H1 (cell line): ENCODE data around the gene TUBB1.

Experiments
- CHD2 ChIP-seq: IDR thresholded peaks from 2 replicates; pipeline ENCODE4 v1.6.1; 2012; ENCODE audit warnings: low read length, improper control_type of control experiment
- CTCF ChIP-seq, 3 experiments: IDR thresholded peaks; 1 replicate in 2 of 3; 2 replicates in 1 of 3; pipeline versions ENCODE4 v1.5.1 to v1.6.1; 2011; ENCODE audit warnings: low read length in 3 of 3, mild to moderate bottlenecking in 3 of 3, inconsistent platforms in 2 of 3, low read depth in 1 of 3, moderate library complexity in 1 of 3; ENCODE audit not compliant: insufficient read depth in 1 of 3; ENCODE audit errors: control extremely low read depth in 1 of 3
- EGR1 ChIP-seq: IDR thresholded peaks from 2 replicates; pipeline ENCODE4 v1.6.1; 2011; ENCODE audit warnings: low read depth, low read length, borderline replicate concordance
- EZH2 ChIP-seq: fragments of 200-600 bp; sonication (generic); IDR thresholded peaks from 2 replicates; pipeline ENCODE4 v1.7.1; 2012; ENCODE audit warnings: low read depth, mild to moderate bottlenecking, moderate library complexity, low read length, inconsistent platforms; ENCODE audit not compliant: severe bottlenecking
- GABPA ChIP-seq: IDR thresholded peaks from 2 replicates; pipeline ENCODE4 v1.6.1; 2011; ENCODE audit warnings: mild to moderate bottlenecking, low read length, moderate library complexity, borderline replicate concordance; ENCODE audit not compliant: insufficient read depth
- GTF2F1 ChIP-seq: IDR thresholded peaks from 2 replicates; pipeline ENCODE4 v1.6.1; 2012; ENCODE audit warnings: low read depth, low read length, improper control_type of control experiment, borderline replicate concordance
- POLR2A ChIP-seq, 2 experiments: IDR thresholded peaks; 1 replicate in 1 of 2; 2 replicates in 1 of 2; pipeline ENCODE4 v1.6.1; 2011; ENCODE audit warnings: low read depth in 2 of 2, low read length in 2 of 2, mild to moderate bottlenecking in 2 of 2; ENCODE audit errors: control extremely low read depth in 1 of 2
- POLR2AphosphoS5 ChIP-seq: IDR thresholded peaks from 2 replicates; pipeline ENCODE4 v1.6.1; 2011; ENCODE audit warnings: low read depth, low read length
- TAF1 ChIP-seq: IDR thresholded peaks from 2 replicates; pipeline ENCODE4 v1.6.1; 2011; ENCODE audit warnings: mild to moderate bottlenecking, low read depth, low read length
- TCF12 ChIP-seq: IDR thresholded peaks from 2 replicates; pipeline ENCODE4 v1.6.1; 2011; ENCODE audit warnings: low read depth, mild to moderate bottlenecking, low read length
- TEAD4 ChIP-seq: IDR thresholded peaks from 2 replicates; pipeline ENCODE4 v1.6.1; 2012; ENCODE audit warnings: low read depth, low read length, inconsistent platforms, mixed read lengths

- TF ChIP-seq TCF12 (no peak), GABPA (no peak), TAF1 (no peak), CTCF (IDR thresholded peaks at IDR 0.05; ENCODE audit: control extremely low read depth in 1 of 3, insufficient read depth in 1 of 3, low read depth in 1 of 3, low read length in 3 of 3) (no peak), CHD2 (no peak), EGR1 (no peak), POLR2A (IDR thresholded peaks at IDR 0.05; ENCODE audit: control extremely low read depth in 1 of 2, low read depth in 2 of 2, low read length in 2 of 2) (no peak), POLR2AphosphoS5 (no peak), EZH2 (no peak), TEAD4 (no peak), GTF2F1 (no peak)
Observed at GRCh38 chr20:59002388-59002787, 16.8 kb upstream of the TUBB1 start.
